NCI-H2227 treated with DMSO at 0.1 percent for 48 hours (cell line): Measurements from ENCODE around the gene GAS7.
"Not testable (repeated sequence)": the region's sequence is repeated elsewhere in the genome, so short reads cannot be mapped to it uniquely, and the experiment has no call there.

Experiments used
- DNase-seq: peaks from one replicate; lab custom pipeline; 2025; lab: John Stamatoyannopoulos, UW

Gene GAS7

GRCh38 chr17:9942885-9943284 lies 255.5 kb downstream of the GAS7 start:
- no peak for DNase-seq

GRCh38 chr17:9941305-9941704 lies 257.1 kb downstream of the GAS7 start:
- no peak for DNase-seq

GRCh38 chr17:9940841-9941240 lies 257.6 kb downstream of the GAS7 start:
- no peak for DNase-seq

- no peak for DNase-seq
These were observed 259.6 kb downstream of the GAS7 start for GRCh38 chr17:9938764-9939163.

- no peak for DNase-seq
These were observed 260.5 kb downstream of the GAS7 start for GRCh38 chr17:9937901-9938300.

GRCh38 chr17:9937241-9937761 lies 261.1 kb downstream of the GAS7 start:
- DNase-seq = no peak

GRCh38 chr17:9936095-9936494 lies 262.3 kb downstream of the GAS7 start:
- no peak for DNase-seq

- DNase-seq = no peak
These were observed 263.0 kb downstream of the GAS7 start for GRCh38 chr17:9935408-9935807.

- no peak for DNase-seq
These were observed 264.1 kb downstream of the GAS7 start for GRCh38 chr17:9934331-9934730.

GRCh38 chr17:9932491-9932890 lies 265.9 kb downstream of the GAS7 start:
- no peak for DNase-seq

GRCh38 chr17:9931144-9931741 lies 267.2 kb downstream of the GAS7 start:
- DNase-seq = no peak

- no peak for DNase-seq
These were observed 268.5 kb downstream of the GAS7 start for GRCh38 chr17:9929871-9930270.

GRCh38 chr17:9928601-9929333 lies 269.6 kb downstream of the GAS7 start:
- peak; percentile 48 for DNase-seq

- DNase-seq = no peak
These were observed 272.1 kb downstream of the GAS7 start for GRCh38 chr17:9926150-9926804.

GRCh38 chr17:9925457-9925856 lies 272.9 kb downstream of the GAS7 start:
- DNase-seq = no peak

- DNase-seq = peak; percentile 14
These were observed 273.6 kb downstream of the GAS7 start for GRCh38 chr17:9924735-9925191.

GRCh38 chr17:9922012-9922848 lies 276.2 kb downstream of the GAS7 start:
- no peak for DNase-seq

GRCh38 chr17:9921216-9921615 lies 277.2 kb downstream of the GAS7 start:
- DNase-seq = not testable (repeated sequence)

- no peak for DNase-seq
These were observed 279.5 kb downstream of the GAS7 start for GRCh38 chr17:9918804-9919352.

- no peak for DNase-seq
These were observed 280.1 kb downstream of the GAS7 start for GRCh38 chr17:9918352-9918751.

GRCh38 chr17:9917801-9918200 lies 280.6 kb downstream of the GAS7 start:
- DNase-seq = no peak

GRCh38 chr17:9917131-9917530 lies 281.3 kb downstream of the GAS7 start:
- no peak for DNase-seq
